ENCODE results near the gene ZNRF3.
"Not testable (repeated sequence)": the region's sequence is repeated elsewhere in the genome, so short reads cannot be mapped to it uniquely, and the experiment has no call there.

The ZNRF3 gene

DNA sequence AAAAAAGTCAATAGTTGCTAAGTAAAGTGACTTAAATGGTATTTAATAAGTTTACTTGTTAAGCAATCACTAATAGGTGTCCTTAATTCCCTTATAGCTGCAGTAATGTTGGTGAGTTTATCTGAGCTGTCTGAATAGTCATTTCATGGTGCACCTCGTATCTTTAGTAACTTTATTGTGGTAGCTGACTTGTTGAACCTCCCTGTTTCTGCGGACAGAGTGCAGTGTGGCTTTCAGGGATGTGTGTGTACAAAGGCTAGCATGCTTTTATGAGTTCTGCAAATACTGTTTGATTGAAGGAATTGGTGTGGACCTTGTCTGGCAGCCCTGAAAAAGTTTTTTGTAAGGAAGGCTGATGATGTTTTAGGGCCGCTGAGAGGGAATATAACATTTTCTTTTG is 2.6 kb downstream of the ZNRF3 start:
- DNase-seq = no peak

DNA sequence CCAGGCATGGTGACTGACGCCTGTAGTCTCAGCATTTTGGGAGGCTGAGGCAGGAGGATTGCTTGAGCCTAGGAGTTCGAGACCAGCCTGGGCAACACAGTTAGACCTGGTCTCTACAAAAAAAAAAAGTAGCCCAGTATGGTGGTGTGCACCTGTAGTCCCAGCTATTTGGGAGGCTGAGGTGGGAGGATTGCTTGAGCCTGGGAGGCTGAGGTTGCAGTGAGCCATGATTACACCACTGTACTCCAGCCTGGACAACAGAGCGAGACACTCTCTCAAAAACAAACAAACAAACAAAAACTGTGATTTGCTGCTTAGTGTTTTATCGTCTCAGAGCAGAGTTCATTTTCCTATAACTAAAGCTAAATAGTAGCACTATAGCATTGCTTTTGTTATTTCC is 3.3 kb downstream of the ZNRF3 start:
- not testable (repeated sequence) for DNase-seq

DNA sequence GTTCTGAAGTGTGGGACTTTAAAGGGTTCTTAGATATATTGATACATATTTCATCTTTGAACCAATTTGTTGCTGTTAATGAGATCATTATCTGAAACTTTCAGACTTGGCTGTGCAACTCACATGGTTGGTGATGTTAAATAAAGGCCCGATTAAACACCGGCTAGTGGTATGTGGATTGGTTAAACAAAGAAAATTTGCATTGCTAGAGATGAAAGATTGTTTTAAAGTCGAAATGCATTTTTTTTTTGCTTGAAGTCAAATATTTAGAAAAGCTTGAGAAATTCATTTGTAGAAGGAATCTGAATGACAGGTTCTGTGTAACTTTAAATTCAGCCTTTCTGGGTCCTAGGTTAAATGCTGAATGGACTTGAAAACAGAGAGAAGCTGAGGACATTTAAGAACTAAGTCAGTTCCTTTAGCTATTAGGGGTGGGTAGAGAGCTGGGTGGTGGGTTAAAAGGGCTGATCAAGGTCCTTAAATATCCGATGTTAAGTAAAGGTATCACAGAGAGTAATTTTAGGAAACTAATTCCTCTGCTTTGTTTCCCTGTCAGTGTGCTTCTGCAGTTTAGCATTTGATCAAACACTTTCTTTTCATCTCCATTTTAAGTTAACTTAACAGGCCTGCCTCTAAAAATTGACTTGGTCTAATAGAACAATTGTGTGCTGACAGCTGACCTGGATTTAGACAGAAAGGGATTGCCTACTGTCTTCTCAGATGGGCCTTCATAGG is 4.5 kb downstream of the ZNRF3 start:
- DNase-seq = no peak

- no peak for DNase-seq
Observed at GRCh38 chr22:28889478-28890024, 6.2 kb downstream of the ZNRF3 start.

DNA sequence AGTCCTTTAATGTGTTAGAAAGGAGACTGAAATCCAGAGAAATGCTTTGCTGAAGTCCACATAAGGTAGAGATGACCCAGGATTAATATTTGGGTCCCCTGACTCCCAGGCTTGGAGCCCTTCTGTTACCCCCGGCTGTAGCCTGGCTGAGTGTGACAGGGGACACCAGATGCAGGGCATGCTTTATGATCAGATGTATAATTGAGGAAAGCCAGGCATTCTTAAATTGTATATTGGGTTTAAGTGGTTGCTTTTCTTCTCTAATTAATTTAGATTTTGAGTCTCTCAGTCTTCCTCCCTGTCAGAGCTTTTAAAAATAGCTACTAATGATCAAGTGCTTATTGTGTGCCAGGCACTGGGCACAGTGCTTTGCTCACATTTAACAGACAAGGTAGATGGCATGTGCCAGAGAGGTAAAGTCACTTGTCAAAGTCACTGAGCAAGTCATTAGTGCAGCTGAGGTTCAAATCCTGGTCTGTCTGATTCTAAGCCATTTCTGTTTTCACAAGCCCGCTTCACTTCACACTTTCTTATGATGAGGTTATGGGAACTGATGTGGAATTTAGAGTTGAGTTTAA is 7.9 kb downstream of the ZNRF3 start:
- no peak for DNase-seq

DNA sequence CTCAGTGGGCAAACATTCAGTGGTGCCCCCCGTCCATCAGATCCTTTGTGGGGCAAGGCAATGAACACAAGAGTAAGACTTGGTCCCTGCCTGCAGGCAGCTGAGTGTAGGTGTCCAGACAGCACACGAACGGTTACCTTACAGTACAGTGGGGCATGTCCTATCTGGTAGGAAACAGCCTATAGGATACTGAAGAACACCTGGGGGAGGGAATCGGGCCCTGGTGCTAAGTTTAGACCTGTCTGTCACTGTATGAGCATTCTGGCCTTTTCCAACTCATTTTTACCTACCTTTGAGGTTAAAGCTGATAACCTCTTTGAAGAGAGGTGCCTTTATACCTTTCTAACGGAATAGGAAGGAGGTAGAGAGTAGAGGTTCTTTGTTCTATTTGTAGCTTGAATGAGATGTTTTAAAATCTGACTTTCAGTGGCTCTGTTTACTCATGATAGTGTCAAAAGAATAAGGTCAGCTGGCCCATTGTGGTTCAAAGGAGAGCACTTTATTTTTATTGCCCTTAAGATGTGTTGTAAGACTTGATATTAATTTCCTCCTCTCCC is 8.9 kb downstream of the ZNRF3 start:
- no peak for DNase-seq

DNA sequence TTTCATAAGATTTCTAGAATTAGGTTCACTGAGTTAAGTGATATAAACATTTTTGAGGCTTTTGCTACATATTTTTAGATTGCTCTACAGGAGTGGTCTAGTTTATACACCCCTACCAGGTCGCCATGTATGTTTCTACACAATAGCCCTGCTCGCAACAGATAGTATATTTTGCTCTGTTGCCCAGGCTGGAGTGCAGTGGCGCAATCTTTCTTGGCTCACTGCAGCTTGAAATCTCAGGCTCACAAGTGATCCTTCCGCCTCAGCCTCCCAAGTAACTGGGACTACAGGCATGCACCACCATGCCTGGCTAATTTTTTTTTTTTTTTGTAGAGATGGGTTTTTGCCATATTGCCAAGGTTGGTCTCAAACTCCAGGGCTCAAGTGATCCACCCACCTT is 10.4 kb downstream of the ZNRF3 start:
- DNase-seq = no peak

- no peak for DNase-seq
Observed at GRCh38 chr22:28894334-28894733, 11.0 kb downstream of the ZNRF3 start.

DNA sequence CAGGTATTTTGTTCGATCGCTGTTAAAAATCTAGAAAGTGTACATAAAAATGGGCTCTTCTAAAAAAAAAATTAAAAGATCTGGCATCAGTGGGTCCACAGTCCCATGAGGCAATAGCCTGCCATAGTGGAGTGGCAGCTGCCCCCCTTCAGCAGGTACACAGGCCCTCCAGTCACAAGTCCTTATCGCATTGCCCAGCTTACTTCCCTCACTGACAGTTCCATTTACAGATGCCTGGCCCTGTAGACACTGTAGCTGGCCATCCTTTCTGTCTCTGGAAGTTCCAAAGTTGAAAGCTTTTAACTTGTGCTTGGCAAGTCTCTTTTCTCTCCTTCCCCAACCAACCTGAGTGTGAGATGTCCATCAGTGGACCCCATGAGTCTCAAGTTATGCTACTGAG is 11.4 kb downstream of the ZNRF3 start:
- DNase-seq = no peak

DNA sequence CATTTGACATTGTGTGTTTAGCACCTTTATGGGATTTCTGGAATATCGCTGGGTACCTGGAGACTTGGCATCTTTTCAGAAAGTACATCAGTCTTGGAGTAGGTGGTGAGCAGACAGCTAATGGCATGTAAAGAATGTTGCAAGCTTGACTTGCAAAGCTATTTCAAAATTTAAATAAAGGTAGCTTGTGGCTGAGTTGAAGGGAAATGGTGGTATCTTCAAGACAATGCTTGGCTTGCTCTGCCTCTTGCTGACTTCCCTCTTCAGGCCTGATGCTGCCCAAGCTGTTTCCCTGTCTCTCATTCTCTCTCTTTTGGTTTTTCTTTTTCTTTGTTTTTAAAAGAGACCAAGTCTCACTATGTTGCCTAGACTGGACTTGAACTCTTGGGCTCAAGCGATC is 13.2 kb downstream of the ZNRF3 start:
- DNase-seq = no peak

DNA sequence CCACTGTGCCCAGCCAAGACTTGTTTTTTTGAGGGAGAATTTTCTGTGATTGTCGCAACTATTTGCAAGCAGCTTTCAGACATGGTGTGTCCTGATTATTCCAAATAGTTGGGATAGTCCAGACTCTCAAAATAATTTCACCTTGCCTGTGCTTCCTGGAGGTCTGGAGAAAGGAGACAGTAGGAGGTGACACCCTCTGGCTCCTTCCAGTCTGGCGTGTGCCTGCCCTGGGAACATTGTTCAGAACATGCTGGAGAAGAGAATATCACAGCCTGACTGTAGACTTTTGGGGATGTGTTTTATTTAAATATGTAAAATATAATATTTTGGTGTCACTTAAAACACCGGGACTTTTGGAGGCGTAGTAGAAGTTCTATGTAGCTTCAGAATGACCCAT is 14.9 kb downstream of the ZNRF3 start:
- no peak for DNase-seq

- DNase-seq = no peak
Observed at GRCh38 chr22:28899199-28899853, 16.0 kb downstream of the ZNRF3 start.

- no peak for DNase-seq
Observed at GRCh38 chr22:28900379-28900925, 17.1 kb downstream of the ZNRF3 start.

GRCh38 chr22:28902490-28902889 is 19.1 kb downstream of the ZNRF3 start:
- no peak for DNase-seq

DNA sequence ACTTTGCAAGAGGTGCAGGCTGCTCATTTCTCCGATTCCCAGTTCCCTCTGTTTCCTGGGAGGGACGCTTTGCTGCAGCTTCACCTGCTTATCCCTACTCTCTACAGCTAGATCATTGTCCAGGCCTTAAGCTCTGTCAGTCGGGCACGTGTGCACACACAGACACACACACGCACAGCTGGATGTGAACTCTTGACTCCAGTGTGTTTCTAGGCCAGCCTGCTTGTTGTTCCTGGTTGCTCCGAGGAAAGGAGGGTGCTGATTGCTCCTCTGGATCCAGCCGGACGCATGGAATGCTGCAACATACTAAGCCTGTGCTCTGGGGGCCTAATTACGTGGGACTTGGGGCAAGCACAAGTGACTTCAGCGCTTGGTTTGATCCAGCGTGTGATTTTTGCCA is 19.7 kb downstream of the ZNRF3 start:
- DNase-seq = no peak

DNA sequence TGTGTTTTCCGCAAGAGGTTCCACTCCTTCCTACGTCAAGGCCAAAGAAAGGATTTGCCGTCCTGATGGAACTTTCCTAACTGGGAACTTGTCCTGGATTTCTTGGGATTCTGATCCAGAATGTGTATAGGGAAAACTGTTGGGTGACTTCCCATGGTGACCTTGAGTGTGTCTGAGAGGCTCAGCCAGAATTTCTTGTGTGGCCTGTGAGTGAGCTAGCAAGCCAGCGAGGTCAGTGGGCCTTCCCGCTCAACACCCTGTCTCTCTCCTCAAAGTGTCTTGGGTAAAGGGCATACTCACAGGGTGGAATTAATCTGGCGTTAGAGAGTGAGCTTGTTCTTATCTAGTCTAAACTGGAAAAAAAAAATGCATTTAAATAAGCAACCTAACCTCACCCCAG is 20.4 kb downstream of the ZNRF3 start:
- DNase-seq = no peak

DNA sequence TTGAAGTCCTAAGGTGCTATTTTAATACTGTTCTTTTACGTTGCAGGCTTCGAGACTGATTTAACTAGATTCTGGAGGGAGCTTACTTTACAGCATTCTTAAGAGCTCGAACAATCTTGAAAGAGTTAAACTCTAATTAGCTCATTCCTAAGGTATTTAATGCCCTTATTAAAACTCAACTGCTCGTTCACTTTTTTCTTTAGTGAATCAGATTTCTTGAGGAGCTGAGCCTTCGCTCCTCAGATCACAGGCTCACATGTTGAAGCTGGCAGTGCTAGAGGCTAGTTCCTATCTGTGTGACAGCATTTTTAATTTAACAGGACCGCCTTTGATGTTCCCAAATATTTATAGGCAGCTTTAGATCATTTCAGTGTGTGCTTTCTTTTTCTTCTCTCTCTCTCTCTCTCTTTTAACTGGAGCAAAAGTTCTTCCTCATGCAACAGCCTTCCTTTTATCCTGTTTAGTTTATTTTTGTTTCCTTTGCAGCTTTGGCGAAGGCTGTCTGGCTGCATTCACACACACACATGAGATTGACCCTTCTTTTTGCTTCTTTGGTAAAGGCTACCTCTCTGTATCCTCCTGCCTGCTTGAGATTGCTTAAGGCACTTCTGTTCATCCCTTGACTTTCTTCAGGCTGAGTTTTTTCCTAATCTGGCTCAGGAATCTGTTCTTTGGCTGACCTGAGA is 21.0 kb downstream of the ZNRF3 start:
- no peak for DNase-seq

DNA sequence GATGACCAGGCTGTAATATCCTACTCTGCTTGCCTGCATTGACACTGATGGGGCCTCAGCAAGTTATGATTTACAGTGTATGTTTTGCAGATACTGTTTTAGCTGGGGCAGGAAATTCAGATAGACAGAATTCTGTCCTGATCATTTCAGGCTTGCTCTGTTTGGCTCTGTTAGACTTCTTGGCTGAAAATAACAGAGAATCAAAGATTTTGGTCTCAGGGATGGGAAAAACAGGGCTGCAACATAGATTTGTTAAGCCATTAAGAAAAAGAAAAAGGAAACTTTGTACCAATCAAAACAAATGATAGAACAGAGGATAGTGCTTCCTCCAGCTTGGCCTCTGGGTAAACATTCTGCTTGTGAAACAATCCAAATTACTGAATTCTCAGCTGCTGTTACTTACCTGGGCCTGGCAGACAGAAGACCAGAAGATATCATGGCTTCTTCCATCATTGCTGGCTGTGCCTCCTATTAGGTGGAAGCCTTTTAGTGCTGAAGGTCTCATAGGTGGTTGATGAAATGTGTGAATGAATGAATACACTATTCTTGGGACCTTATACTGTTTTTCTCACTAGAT is 22.0 kb downstream of the ZNRF3 start:
- no peak for DNase-seq

GRCh38 chr22:28906312-28906711 is 22.9 kb downstream of the ZNRF3 start:
- no peak for DNase-seq

DNA sequence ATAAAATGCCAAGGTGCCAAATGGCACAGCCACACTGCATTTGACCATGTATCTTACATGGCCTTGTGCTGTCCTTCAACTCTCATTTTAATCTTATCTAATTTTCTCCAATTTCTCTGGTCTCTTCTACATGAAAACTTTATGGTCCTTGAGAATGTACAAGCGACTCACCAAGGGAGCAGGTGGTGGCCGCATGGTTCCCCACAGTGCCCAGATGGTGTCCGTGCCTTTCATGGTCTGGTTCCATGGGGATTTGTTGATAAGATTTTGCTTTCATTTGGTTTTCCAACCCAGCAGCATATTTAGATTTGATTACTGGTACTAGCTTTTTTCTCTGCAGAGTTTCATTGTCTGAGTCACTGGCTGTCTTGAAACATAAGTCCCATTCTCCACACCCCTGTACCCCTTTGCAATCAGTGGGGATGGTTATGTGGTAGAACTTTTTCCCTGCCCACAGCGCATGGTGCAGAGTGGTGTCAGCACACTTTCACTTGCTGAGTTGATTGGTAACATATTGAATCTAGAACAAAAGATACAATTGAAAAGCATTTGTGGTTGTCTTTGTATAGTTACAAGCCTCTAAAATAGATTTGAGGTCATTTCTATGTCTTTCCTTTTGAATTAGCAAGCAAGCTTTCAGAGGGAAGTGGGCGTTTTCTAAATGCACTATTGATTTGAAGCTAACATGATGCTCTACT is 24.1 kb downstream of the ZNRF3 start:
- no peak for DNase-seq

DNA sequence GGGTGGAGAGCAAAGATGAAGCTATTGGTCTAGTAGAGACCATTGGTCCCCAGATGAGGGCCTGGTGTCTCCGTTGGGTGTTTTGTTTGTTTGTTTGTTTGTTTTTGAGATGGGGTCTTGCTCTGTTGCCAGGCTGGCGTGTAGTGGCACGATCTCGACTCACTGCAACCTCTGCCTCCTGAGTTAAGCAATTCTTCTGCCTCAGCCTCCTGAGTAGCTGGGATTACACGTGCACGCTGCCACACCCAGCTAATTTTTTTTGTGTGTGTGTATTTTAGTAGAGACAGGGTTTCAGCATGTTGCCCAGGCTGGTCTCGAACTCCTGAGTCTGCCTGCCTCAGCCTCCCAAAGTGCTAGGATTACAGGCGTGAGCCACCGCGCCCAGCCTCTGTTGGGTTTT is 25.4 kb downstream of the ZNRF3 start:
- not testable (repeated sequence) for DNase-seq

- no peak for DNase-seq
Observed at GRCh38 chr22:28909375-28909774, 26.0 kb downstream of the ZNRF3 start.

Data from NCI-H1092 treated with DMSO at 0.1 percent for 48 hours (cell line).